NCI-H1048 (cell line): Measurements from ENCODE around the gene IL17D.
"Not testable (repeated sequence)": the region's sequence is repeated elsewhere in the genome, so short reads cannot be mapped to it uniquely, and the experiment has no call there.

ENCODE experiments used
- DNase-seq: peaks from one replicate; lab custom pipeline; 2025; lab: John Stamatoyannopoulos, UW

IL17D gene, protein sequence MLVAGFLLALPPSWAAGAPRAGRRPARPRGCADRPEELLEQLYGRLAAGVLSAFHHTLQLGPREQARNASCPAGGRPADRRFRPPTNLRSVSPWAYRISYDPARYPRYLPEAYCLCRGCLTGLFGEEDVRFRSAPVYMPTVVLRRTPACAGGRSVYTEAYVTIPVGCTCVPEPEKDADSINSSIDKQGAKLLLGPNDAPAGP

DNA sequence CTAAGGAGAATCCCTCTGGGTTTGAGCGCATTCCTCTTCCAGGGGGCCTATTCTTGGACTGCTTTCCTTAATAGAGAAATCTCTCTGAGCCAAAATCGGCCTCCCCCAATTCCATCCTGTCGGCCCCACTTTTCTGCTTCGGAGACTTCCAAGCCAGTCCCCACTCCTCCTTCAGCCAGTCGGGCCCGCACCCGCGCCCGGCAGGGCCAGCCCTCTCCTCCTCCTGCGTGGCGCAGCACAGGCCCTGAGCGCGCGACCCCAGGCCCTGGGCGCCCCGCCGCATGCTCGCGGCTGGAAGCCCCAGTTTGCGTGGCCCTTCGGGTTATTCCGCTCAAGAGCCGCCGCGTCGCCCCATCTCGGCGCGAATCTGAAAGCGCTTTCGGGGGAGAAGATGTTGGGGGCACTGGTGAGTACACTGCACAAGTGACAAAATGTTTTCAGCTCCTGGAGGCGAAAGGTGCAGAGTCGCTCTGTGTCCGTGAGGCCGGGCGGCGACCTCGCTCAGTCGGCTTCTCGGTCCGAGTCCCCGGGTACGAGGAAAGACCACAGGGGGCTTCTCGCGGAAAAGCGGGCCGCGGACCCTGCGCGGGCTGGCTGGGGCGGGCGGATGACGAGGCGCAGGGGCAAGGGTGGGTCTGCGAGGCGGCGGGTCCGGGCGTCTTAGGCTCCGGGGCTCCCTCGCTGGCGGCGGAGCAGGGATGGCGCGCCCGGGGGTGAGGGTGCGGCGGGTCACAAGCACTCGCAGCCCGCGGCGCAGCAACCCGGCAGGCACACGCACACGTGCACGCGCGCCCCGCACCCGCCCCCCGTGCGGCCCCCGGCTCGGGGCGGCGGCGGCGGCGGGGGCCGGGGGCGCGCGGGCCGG is at the start of gene IL17D:
Gene IL17D, plus strand, starts transcription at position 785 of the 865 bp plus-strand sequence. CDS start 303 bp downstream, outside the sequence.
- no peak for DNase-seq

DNA sequence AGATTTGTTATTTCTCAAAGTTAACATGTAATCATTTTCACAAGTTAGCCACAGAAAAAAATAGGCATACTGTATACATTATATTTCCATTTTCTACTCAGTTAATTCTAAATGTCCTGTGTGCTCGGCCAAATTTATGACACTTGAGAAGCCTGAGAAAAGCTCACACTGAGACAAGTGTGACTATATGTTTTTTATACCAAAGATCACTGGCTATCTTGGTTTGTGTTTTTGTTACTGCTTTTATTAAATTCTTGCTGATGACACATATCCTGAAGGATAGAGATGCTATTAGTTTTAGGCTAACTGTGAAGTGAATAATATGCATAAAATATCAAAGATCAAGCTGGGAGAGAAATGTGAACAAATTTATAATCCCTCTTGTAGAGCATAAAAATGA is 49.3 kb upstream of the IL17D start:
- no peak for DNase-seq

DNA sequence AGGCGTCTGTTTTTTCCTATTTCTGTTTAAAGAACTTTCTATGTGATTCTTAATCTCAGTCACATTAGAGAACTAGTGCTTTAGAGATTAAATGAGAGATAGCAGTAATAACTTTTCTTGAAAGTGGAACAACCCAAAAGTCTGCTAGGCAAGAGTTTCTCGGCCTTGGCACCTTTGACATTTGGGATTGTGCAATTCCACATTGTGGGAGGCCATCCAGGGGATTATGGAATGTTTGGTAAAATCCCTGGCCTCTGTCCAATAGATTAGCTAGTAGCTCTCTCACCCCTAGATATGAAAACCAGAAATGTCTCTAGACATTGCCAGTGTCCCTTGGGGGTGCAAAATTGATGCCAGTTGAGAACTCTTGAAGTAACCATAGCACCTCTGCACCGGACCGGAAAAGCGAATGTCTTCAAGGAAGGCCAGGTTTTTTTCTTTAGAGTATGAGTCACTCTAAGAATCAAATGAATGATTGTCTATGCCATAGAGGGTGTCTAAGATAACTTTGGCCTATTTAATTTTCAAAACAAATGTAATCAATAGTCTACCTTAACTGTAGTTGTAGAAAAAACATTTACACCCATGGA is 45.0 kb upstream of the IL17D start:
- no peak for DNase-seq

DNA sequence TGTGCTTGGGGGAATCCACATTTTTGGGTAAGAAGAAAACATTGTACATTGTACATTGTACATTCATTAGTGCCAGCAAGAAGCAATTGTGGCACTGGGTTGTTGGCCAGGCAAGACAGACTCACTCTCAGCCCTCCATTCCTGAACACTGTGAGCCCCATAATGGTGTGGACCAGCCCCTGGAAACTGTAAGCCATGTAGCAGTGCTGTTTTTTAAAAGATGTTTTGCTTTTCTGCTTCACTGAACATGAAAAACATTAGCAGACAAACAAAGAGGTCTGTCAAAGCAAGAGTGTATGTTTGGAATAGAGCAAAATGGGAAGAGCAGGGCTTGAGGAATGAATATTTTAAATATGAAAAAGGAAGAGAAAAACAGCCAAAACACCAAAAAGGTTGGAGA is 39.1 kb upstream of the IL17D start:
- no peak for DNase-seq

DNA sequence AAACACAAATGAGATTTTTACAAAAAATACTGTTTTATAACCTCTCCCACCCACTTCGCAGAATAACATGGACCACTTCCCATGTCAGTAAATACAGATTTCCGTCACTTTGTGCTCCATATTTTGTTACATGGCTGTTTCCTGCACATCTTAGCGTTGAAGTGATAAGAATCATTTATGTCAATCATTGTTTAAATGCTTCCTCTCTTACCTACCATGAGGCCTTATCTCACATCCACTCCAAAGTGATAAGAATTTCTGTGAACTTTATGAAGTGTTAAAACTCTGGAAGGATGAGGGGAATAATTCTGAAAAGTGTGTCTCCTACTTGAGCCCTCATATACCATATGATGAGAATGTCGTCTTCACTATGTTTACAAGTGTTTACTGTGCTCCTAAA is 36.6 kb upstream of the IL17D start:
- DNase-seq: no peak

DNA sequence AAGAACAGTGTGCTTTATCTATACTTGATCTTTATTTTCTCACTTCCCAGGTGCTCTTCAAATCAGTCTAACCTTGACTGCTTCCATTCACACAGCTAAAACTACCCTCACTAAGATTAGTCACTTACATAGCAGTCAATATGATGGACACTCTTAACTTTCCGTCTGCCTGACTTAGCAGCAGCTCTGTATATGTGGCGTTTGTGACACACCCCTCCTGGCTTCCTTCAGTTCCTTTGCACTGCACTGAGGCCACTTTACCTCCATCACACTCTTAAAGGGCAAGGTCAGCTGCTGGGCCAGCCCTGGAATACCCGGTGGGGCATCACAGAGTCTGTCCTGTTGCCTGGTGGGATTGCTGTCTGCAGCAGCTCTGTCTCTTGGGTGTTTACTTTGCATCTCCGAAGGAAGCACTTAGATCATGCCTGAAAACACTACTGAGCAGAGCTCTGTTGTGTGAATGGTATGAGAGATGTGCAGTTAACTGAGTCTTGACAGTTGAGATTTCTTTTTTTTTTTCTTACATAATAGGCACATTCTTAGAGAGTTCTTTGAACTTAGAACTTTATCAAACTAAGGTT is 35.6 kb upstream of the IL17D start:
- DNase-seq: no peak

DNA sequence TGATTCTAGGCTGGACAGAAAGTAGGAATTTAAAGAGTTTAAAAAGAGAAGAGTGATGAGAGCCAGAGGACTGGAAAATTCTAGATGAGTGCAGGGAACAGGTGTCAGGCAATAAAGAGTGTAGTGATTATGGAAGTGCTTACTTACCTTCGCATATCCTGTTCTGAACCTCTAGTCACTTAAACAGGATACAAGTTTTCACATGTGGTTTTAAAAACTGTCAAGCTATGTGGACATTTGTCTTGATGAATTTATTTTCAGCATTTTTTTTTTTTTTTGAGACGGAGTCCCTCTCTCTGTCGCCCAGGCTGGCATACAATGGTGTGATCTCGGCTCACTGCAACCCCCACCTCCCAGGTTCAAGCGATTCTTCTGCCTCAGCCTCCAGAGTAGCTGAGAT is 34.3 kb upstream of the IL17D start:
- DNase-seq: no peak

DNA sequence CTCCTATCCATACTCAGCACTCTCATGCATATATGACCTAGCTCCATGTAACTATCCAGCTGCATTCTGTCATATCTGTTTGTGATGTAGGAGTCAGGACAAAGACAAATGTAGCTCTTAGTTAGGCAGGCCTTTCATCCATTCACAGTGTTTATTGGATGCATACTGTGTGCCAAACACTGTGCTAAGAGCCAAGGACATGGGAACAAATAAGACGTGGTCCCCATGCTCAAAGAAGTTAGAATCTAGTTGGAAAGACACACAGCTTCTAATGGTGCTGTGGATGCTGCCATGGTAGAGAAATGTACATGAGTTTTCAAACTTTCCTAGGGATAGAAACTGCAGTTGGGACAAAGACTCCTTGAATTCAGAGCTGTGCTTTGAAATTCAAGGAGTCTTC is 31.7 kb upstream of the IL17D start:
- DNase-seq: no peak

DNA sequence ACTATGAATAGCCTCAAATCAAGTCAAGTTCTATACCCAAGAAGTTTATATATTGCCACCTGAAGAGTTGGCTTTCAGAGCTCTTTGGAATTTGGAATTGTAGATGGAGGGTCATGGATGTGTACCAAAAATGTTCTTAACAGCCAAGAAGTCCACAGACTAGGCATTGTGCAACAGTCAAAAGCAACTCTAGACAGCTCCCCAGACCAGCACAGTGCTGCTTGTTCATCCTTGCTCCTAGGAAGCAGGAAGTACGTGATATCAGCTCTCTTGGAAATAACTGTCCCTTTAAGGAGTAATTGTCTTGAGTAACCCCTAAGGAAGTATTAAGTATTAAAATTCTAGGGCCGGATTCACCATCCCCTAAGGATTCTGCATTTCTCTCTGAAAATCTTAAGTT is 30.7 kb upstream of the IL17D start:
- no peak for DNase-seq

DNA sequence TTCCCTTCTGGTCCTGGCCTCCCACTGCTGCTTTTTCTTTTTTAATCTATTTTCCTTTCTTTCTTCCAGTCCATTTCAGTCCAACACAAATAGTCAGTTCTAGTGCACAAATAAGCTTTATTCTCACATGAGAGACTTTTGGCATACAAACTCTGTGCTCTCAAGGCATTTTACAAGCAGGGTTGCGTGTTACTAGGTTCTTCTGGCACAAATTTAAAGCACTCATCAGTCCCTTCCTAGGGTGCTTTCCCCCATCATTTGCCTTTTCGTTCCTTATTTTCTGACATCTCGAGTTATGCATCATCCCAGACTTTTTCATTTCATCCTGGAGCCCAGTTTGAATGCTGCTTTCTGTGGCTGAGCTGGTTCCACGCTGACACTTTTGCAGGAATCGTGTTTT is 29.8 kb upstream of the IL17D start:
- DNase-seq: no peak

DNA sequence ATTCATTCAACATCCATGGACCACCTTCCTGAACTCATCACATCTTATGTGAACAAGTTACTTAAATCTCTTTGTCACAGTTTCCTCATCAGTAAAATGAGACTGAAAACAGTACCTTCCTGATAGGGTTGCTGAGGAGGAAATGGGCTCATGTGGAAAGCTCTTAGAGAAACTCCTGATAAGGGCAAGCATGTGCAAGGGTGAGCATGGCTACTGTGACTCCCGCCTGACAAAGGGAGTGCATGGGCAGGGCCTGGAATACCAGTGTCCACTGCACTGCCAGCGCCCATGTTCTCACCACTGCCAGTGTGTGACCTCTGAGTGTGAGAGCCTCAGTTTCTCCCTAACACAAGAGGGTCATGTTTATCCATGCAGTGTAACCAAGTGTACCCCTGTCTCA is 27.3 kb upstream of the IL17D start:
- no peak for DNase-seq

DNA sequence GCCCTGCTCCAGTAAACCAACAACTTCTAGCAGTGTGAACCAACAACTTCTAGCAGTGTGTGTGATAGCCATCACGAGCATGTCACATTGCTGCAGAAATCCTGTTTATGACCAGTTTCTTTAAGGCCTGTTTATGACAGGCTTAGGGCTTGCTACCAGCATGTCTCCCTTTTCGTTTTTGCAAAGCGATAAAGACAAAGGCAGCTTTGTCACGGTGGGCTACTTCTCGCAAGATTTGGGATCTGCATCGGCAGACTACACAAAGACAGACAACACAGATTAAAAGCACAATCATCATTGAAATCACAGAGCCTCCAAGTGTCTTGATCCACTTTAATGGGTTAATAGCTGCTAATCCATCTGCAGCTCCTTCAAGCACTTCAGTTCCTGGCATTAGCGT is 24.9 kb upstream of the IL17D start:
- DNase-seq: not testable (repeated sequence)

DNA sequence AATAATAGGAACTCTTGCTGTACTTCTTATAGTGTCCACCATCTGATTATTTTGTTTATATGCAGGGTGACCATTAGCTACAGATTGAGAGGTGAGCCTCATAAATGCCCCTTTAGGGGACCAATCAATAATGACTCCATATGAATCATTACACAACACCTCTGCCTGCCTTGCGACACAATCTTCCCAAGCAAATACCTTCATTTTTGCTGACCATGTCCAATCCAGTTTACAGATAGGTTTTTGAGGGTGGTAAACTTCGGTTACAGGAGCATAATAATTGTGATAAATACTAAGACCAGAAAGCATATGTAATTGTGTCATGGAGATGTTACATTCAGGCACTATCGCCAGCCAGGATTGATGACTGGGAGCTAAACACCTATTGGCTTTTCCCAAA is 23.6 kb upstream of the IL17D start:
- DNase-seq: no peak

DNA sequence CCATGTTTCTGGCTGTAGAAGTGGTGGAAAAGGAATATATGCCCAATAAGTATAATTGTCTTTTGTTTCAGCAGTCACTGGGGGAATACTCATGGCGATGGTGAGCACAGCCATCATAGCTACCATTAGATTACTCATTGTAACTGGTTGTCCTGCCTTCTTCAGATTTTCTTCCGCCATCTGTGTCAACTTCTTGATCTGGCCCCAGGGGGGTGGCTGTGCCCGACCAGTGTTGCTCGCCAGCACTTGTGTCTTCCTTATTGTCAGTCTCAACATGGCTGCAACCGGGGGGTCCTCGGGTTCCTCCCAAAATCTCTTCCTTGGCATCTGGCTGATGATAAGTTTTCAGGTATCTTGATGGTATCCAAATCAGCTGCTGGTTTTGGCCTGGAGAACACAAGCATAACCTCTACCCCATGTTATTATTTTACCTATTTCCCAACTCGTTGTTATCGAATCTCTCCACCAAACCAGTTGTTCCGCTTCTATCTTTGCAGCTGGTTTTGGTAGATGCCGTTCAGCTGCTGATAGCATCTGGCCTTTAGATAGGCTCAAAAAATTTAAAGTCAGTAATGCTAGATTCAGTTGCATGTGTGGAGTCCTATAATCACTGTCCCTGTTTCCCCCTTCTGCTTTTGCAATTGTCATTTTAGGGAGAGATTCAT is 23.0 kb upstream of the IL17D start:
- no peak for DNase-seq

DNA sequence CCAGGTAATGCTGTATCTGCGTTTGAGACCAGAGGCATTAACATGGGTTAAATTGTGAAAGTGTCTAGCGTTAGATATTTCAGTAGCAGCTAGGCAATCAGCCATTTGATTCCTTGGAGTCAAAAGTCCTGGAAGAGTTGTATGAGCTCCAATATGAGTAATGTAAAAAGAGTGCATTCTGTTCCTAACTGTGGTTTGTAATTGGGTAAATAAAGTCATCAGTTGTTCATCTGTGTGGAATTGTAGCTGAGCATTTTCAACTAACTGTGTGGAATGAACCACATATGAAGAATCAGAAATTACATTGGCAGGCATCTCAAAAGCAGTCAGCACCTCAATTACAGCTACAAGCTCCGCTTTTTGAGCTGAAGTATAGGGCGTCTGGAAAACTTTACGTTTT is 22.0 kb upstream of the IL17D start:
- not testable (repeated sequence) for DNase-seq

DNA sequence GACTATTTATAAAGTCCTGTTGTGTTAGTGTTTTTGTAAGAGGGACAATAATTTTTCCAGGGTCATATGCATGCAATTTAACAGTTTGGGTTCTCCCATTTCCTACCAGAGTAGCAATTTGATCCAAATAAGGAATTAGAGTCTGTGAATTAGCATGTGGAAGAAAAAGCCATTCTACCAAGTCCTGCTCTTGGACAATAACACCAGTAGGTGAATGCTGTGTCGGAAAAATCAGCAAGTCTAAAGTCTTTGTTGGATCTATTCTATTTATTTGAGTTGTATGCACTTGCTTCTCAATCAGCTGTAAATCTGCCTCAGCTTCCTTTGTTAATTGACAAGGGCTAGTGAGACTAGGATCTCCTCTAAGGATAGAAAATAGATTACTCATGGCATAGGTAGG is 21.4 kb upstream of the IL17D start:
- DNase-seq: no peak

DNA sequence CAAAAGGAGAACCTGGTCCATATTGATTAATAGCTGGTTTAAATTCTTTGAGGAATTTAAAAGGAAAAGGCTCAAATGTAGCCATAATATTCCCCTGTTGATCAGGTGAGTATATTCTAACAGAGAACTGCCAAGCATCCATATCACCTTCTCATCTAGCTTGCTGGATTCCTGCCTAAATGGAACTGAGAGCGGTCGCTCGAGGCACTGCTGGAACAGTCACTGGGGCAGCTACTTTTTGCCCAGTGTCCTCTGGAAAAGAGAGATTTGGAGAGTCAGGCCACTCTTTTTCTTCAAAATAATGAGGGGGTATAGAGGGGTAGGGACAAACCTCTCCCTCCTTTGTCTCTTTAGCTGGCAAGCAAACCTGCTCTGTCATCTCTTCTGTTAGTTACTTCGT is 19.5 kb upstream of the IL17D start:
- DNase-seq: no peak

DNA sequence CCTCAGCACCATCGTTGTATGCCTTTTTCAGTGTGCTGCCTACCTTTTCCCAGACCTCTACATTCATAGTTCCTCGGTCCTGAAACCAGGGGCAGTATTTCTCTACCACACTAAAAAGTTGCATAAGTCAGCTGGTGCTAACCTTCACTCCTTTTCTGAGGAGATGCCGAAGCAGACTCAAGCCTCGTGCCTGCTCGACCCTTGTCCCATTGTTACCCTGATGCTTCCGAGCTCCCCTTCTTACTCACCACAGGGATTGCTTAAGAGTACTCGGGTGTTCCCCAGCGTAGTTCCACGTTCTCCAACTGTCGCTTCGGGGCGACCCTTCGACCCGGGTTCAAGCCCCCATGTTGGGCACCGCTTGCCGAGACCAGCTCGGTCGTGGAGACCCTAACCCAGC is 19.0 kb upstream of the IL17D start:
- no peak for DNase-seq

DNA sequence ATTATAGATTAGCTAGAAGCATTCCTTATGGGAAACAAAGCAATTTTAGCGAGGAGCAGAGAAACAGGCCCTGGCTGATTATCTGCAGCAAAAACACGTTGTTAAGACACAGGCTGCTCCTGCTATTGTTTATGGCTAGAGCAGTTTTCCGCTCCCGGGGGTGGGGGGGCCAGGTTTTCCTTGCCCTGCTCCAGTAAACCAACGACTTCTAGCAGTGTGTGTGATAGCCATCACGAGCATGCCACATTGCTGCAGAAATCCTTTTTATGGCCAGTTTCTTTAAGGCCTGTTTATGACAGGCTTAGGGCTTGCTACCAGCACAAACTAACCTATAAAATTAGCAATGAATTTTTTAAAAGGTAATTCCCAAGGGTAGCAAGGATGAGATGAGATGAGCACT is 18.4 kb upstream of the IL17D start:
- no peak for DNase-seq

DNA sequence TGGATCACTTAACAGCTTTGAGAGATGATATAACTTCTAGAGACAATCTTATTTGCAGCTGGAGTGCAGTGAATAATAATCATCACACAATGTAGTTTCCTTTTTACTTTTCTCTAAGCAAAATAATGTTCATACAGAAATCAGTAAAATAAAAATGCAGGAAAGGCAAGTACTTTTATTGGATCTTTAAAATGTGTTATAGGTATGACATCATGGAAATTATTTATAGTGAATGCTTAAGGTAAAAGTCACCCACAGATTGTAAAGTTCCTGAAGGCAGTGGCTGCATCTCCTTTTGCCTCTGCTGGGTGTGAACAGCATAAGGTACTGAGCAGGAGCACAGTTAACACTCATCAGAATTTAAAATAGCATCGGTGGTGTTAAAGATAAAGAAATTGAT is 17.3 kb upstream of the IL17D start:
- DNase-seq: no peak

DNA sequence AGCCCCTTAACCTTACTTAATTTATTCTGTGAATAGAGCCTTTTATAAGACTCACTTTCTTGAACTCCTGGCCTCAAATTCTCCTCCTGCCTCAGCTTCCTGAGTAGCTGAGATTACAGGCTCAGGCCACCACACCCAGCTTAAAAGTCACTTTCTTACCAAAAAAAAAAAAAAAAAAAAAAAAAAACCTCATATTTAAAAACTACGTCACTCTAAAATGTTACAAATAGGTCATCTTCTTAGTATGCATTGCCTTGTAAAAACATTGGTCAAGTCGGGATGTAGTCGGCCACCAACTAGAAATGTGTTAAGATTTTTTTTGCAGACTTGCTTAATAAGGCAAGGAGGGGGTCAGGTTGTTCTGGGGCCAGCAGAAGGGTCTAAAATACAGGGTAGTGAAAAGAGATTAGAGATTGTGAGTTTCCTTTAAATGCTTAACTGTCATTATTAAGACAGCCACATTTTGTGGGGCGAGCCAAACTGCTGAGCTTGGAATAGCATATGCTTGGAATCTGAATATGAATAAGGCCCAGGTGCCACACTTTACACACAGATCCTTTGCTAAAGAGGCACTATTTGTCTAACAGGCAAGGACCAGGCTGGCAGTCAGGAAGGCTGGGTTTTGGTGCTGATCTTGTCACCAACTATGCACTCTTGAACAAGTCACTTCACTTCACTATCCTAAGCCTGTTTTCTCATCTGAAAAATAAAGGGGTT is 16.5 kb upstream of the IL17D start:
- no peak for DNase-seq

DNA sequence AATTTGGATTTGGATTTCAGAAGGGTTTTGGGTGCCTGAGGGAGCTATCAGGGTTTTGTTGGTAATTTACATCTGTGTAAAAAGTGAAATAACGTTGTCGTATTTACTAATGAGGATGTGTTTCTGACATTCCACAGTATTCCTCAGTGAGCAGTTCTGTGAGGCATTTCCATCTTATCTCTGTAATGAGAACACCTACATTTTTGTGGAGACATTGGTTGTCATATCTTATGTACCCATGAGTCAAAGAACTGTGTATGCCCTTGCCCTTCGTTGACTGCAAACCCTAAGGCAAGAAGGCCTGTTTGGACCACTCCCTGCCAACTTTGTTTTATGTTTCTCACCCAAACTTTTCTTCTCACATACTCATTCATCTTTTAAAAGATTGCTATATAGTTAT is 14.2 kb upstream of the IL17D start:
- no peak for DNase-seq
